ENCODE measurements around the gene TGFBR2. TPM values are rescaled to one million over a fixed set of nuclear protein-coding genes. Genes with fewer than 3 reads are reported as not detected.
A peak's percentile ranks its signal among the peaks of the same experiment; 100 is the strongest.

Gene TGFBR2
- total RNA-seq, 4 donors from 2014 or later, result 120 to 418 (median 218) TPM

DNA sequence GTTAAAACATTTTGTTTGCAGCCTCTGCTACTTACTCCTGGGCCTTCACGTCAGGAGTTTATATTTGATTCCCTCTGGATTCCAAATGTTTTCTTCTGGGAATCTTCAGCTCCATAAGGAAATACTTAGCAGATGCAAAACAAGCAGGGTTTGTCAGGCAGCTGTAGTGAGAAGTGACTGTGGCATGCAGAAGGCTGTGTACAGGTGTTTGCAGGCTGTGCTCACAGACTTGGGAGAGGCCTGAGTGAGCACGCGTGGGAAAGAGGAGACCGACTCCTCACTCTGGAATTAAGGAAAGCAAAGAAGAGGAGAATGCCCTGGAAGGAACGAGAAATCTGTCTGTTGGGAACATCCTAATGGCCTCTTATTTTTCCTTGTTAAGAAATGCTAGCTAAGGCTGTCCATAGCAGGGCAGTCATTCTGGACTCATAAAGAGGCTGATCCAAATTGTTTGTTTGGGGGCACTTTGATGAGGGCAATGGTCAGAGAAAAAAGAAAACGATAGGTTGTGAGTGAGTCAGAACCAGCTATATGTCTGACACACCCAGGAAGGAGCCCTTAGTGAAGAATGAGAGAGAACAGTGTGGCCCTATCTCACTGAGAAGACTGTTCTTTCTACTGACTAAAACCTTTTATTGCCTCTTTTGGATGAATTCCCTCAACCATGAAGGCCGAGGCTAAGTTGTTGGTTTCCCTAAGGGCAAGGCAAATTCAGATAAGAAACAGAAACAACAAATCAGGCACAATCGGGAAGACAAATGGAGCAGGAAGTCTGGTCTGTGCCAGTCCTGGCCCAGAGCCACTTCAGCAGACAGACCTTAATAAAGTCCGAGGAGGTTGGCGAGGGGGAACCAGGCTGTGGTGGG lies 82.6 kb downstream of the TGFBR2 start:
- intact Hi-C loops (cut with DNase I), result loop anchor here (10.0 kb wide), 1 partner anchor 84 kb away; the partner anchor contains the start of gene TGFBR2
- WGBS, 2 donors, result 40 to 43% methylated on average over 10 of the region's 10 CpGs
- no peaks in the 10 kb centered on the region for H3K9me3 ChIP-seq
- peak; percentile 53 to 55 for DNase-seq
- peak overlapping the region; percentile 58 to 70 (median 62) for H3K27ac ChIP-seq
- no peaks in the 10 kb centered on the region for H3K36me3 ChIP-seq
- H3K4me1 ChIP-seq, result peaks cover 39 to 69% of the 10 kb centered on the region in 2 donors
- no peak for TF ChIP-seq POLR2A (IDR thresholded peaks at IDR 0.05)
- TF ChIP-seq, protein P1, sequence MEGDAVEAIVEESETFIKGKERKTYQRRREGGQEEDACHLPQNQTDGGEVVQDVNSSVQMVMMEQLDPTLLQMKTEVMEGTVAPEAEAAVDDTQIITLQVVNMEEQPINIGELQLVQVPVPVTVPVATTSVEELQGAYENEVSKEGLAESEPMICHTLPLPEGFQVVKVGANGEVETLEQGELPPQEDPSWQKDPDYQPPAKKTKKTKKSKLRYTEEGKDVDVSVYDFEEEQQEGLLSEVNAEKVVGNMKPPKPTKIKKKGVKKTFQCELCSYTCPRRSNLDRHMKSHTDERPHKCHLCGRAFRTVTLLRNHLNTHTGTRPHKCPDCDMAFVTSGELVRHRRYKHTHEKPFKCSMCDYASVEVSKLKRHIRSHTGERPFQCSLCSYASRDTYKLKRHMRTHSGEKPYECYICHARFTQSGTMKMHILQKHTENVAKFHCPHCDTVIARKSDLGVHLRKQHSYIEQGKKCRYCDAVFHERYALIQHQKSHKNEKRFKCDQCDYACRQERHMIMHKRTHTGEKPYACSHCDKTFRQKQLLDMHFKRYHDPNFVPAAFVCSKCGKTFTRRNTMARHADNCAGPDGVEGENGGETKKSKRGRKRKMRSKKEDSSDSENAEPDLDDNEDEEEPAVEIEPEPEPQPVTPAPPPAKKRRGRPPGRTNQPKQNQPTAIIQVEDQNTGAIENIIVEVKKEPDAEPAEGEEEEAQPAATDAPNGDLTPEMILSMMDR (IDR thresholded peaks at IDR 0.05), result no peak
- no peaks in the 10 kb centered on the region for H3K27me3 ChIP-seq
- H3K4me3 ChIP-seq (replicated peaks in 1 of 3), result no peak overlapping the region

DNA sequence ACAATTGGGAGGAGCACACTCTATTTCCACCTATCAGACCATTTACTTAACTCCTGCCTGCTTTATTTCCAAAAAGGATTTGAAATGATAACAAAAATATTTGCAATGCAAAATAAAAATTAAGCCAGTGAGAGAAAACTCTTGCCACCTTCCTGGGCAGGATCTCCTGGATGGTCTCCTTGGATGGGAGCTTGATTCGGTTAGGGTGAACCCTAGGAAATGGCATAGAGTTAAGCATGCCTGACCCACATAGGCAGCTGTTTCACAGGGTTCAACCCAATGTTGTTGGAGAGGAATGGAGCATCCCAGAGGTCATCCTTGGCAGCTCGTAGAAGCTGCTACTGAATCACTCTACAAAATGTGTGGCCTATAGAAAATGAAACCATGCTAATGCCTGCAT lies 83.8 kb downstream of the TGFBR2 start:
- H3K4me3 ChIP-seq (replicated peaks in 1 of 3), result no peak overlapping the region
- TF ChIP-seq, protein P1 (IDR thresholded peaks at IDR 0.05), result no peak
- no peak for TF ChIP-seq POLR2A (IDR thresholded peaks at IDR 0.05)
- no peaks in the 10 kb centered on the region for H3K27me3 ChIP-seq
- WGBS, 2 donors, result 88 to 97% methylated on average over 2 of the region's 2 CpGs
- peaks cover 38 to 62% of the 10 kb centered on the region in 2 donors for H3K4me1 ChIP-seq
- no peaks in the 10 kb centered on the region for H3K9me3 ChIP-seq
- no peak overlapping the region for H3K27ac ChIP-seq
- DNase-seq, result no peak
- intact Hi-C loops (cut with DNase I), result loop anchor here (10.0 kb wide), 1 partner anchor 575 kb away; no protein-coding TSS in a partner anchor
- H3K36me3 ChIP-seq, result no peaks in the 10 kb centered on the region

DNA sequence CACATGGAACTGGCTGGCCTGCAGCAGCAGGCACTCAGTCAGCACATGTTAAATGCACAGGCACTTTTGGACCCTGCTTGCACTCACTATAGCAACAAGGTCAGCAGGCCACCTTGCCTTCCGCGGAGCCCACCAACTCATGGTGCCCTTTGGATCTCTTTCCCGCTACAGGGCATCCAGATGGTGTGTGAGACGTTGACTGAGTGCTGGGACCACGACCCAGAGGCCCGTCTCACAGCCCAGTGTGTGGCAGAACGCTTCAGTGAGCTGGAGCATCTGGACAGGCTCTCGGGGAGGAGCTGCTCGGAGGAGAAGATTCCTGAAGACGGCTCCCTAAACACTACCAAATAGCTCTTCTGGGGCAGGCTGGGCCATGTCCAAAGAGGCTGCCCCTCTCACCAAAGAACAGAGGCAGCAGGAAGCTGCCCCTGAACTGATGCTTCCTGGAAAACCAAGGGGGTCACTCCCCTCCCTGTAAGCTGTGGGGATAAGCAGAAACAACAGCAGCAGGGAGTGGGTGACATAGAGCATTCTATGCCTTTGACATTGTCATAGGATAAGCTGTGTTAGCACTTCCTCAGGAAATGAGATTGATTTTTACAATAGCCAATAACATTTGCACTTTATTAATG lies 85.0 kb downstream of the TGFBR2 start:
- Histone ChIP-seq H3K27ac (peak overlapping the region in 2 of 3 donors; percentile 24 to 31), H3K4me3 (replicated peaks in 1 of 3) (no peak overlapping the region), H3K36me3 (no peaks in the 10 kb centered on the region), H3K4me1 (peaks cover 38 to 57% of the 10 kb centered on the region in 2 donors), H3K9me3 (no peaks in the 10 kb centered on the region), H3K27me3 (no peaks in the 10 kb centered on the region)
- DNase-seq, result peak; percentile 32 to 42
- intact Hi-C loops (cut with DNase I), result loop anchor here (10.0 kb wide), 1 partner anchor 577 kb away; no protein-coding TSS in a partner anchor
- TF ChIP-seq POLR2A (IDR thresholded peaks at IDR 0.05), result no peak
- TF ChIP-seq, protein P1 (IDR thresholded peaks at IDR 0.05), result no peak
- 39 to 56% methylated on average over 10 of the region's 10 CpGs for WGBS, 2 donors

GRCh38 chr3:30691944-30692343 lies 85.5 kb downstream of the TGFBR2 start:
- WGBS, 2 donors, result 92 to 95% methylated on average over 1 of the region's 1 CpG
- Histone ChIP-seq H3K27ac (no peak overlapping the region), H3K4me1 (peaks cover 38 to 57% of the 10 kb centered on the region in 2 donors), H3K27me3 (no peaks in the 10 kb centered on the region), H3K4me3 (replicated peaks in 1 of 3) (no peak overlapping the region), H3K9me3 (no peaks in the 10 kb centered on the region), H3K36me3 (no peaks in the 10 kb centered on the region)
- TF ChIP-seq, protein P1 (IDR thresholded peaks at IDR 0.05), result no peak
- no peak for TF ChIP-seq POLR2A (IDR thresholded peaks at IDR 0.05)
- intact Hi-C loops (cut with DNase I), result loop anchor here (10.0 kb wide), 1 partner anchor 577 kb away; no protein-coding TSS in a partner anchor
- no peak for DNase-seq
